Inferior parietal cortex (tissue), 1 donor: ENCODE results near the gene RAC2.

Source experiments
- DNase-seq: peaks from one replicate; pipeline ENCODE4 v3.0.0-alpha.2; 2016; ENCODE audit errors: extremely low spot score

Gene RAC2

DNA sequence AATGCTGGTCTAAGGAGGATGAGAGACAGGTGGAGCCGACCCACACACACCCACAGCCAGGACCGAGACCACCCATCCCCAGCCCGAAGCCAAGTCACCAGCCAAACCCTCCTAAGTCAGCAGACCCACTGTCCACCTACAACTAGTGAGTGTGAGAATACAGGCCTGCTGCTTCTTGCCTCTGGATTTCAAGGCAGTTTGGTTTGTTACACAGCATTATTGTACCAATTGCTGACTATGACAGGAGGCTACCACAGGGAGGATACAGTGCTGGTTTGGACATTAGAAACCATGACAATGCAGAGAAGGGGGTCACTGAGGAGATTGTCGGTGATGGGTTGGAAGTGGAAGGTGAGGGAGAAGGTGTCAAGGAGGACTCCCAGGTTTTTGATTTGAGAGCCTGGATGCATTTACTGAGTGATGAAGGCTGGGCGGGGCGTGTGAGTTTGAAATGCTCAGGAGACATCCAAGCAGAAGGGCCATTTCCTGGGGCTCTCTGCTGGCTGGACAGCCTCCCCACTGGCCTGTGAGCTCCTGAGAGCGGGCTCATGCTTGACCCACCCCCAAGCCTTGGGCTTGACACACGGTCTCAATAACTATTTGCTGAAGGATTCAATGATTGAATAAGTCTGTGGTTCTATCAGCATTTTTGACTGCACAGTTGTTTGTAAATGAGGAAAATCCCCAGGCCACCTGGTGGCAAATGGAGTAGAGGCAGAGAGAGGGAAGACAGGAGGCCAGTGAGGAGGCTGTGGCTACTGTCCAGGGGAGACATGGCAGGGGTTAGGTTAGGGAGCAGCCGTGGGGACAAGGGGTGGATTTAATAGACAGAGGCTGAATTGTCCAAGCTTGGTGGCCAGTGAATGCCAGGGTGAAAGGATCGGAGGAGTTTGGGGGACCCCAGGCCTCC lies 22.4 kb downstream of the RAC2 start:
- DNase-seq: no peak

DNA sequence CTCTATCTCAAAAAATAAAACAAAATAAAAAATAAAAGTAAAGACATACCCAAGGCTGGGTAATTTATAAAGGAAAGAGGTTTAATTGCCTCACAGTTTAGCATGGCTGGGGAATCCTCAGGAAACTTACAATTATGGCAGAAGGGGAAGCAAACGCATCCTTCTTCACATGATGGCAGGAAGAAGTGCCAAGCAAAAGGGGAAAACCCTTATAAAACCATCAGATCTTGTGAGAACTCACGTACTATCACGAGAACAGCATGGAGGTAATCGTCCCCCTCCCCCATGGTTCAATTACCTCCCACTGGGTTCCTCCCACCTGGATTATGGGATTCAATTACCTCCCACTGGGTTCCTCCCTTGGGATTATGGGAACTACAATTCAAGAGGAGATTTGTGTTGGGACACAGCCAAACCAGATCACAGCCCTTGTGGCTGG lies 23.5 kb downstream of the RAC2 start:
- no peak for DNase-seq

DNA sequence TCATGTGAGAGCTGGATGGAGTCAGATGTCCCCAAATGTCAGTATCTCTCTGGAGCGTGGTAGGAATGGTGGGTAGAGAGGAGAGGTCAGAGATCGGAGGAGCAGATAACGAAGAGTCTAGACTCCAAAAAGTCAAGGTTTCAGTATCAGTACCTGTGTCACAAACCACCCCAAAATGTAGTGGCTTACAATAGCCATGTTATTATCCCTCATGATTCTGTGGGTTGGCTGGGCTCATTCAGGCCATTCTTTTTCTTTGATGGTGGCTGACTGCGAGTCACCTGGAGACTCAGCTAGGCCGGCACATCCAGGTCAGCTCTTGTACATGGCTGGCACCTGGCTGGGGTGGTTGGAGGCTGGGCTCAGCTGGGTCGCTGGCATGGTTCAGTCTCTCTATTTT lies 24.5 kb downstream of the RAC2 start:
- DNase-seq: no peak

DNA sequence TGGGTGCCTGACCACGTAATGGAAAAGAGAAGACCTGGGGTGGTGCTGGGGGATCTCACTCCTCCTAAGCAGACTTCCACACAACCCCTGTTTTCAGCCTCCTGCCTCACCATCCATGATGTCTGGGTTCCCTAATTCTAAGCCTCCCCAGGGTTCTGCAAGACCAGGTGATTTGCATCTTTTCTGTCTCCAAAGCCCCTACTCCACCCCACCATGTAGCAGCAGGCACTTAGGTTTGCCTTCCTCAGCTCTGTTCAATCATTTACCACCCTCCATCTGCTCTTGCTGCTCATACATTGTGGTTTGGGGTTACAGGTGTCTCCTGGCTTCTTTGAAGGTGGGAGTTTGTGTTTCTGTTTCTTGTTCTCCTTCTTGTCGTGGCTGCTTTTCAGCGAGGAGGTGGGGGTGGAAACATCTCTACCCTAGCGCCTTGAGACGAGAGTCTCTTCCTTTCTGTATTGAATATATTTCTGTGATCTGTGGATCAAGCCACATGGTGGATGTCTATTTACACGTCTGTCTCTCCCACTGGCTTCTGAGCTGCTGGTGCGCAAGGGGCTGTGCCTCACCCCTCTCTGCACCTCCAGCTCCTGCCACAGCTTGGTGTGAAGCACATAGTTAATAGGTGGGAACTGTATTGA lies 25.2 kb downstream of the RAC2 start:
- DNase-seq: no peak

DNA sequence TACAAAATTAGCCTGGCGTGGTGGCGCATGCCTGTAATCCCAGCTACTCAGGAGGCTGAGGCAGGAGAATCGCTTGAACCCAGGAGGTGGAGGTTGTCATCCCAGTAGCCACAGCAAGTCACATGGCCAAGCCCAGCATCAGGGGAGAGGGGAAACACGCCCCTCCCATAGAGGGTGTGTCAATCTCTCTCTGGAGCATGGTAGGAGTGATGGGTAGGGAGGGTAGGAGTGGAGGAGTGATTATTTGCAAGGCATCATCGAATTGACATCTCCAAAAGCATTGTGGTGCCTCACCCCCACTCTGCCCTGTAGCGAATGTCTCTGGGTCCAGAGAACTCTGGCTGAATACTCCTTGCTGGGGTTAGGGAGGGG lies 25.7 kb downstream of the RAC2 start:
- DNase-seq: no peak

DNA sequence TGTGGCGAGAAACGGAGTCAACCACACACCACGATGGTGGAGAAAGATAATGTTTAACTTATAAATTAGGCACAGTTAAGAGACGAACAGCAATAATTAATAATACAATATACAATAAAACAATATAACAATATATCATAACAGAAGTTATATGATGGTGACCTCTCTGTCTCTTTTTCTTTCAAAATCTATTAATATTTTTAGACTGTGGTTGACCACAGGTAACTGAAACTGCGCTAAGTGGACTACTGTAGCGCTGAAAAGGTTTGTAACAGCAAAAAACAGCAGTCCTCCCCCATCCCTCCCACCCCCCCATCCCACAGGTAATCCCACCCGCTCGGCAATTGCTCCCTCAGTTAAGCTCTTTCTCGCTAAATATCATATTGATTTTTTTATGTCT lies 28.2 kb downstream of the RAC2 start:
- DNase-seq: no peak

DNA sequence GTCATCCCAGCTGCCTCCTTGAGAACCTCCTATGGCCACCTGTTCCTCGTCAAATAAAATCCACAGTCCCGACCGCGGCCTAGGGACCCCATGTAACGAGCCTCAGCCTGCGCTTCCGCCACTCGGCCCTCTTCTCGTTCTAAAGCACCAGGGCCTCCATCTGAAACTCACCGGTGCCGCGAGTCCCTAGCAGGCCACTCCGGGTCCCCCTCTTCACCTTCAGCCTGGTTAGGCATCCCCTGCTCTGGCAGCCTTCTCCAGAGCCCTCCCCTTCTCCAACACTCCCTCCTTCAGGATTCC lies 29.4 kb downstream of the RAC2 start:
- no peak for DNase-seq

DNA sequence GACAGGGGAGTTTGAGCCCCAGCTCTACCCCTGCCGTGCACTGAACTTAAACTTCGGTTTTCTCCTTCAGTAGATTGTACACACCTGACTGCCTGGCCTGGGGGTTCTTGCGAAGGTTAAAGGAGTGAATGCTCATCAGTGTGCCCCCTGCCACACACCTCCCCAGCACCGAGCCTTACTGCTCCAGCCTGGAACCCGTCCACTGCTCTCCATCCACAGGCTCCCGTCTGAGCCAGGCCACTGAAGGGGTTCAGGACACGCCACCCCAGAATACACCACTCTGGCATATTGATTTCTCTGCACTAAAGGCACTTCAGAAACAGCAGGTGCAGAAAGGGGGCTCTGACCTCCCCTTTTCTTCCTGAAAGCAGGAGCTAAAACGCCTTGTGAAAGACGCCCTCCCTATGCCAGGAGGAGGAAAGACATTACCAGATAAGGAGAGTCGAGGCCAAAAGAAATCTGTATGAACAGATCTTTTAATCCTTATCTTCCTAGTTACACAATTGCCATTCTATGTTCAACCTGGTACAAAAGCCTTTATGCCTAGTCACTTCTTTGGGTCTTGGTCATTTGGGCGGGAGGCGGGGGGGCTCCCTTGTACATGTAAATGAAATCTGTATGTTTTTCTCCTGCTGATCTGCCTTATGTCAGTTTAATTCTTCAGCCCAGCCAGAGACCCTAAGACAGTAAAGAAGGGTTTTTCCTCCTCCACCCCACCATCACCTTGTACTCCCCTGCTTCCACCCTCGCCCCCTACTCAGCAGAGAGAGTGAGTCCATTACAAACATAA lies 29.9 kb downstream of the RAC2 start:
- DNase-seq: no peak

DNA sequence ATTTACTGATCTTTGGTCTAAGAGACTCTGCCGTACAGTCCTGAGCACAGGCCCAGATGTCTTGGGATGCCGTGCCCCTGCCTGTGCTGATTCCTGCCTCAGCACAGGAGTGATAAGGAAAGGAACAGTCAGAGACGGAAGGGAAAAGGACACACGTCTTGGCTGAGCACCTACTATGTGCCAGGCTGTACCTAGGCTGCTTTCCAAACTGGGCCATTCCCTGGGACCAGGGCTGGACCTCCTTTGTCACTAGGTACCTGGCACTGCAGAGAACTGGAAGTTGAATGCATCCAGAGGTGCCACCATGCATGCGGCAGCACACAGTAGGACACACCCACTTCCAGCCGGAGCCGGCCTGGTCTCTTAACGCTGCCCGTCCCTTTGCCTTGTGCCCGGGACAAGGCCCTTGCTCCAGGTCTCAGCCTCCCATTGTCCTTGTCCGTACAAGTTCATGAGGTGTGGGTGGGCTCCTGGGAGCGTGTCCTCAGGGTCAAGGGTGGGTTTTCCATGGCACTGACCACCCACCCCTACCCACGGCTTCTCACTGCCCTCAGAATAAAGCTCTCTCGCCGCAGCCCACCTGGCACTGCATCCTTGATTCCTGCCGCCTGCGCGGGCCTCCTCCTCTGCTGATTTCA lies 30.7 kb downstream of the RAC2 start:
- DNase-seq: no peak

DNA sequence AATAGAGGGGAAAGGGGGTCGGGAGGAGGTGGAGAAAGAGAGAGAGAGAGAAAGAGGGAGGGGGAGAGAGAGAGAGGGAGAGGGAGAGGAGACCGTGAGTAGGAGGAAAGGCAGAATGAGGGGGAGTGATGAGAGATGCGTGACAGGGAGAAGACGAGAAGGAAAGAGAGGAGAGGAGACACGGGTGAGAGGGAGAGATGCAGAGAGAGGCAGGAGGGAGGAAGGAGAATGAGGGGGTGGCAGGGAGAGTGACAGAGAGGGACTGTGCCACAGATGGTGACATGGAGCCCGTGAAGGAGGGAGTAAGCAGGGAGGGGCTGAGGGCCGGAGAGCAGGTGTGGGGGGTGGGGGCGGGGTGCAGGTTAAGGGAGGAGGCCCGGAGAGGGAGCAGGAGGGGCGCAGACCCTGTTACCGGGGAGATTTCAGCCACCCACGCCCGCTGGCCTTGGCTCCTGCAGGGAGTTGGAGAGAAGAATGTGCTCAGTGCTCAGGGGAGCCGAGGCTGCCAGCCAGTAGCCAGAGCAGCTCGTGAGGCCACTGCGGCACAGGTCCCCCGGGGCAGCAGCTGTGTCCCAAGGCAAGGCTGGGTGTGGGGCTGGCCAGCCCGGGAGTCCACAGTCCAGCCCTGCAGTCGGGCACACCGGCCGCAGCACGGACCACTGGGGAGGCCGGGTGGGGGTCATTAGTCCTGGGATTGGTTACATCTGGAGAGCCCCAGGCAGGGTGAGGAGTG lies 31.7 kb downstream of the RAC2 start, which contains the start of gene SSTR3:
Gene SSTR3, minus strand, starts transcription at position 304 of the 733 bp plus-strand sequence. CDS start 4,674 bp downstream, outside the sequence.
- no peak for DNase-seq

DNA sequence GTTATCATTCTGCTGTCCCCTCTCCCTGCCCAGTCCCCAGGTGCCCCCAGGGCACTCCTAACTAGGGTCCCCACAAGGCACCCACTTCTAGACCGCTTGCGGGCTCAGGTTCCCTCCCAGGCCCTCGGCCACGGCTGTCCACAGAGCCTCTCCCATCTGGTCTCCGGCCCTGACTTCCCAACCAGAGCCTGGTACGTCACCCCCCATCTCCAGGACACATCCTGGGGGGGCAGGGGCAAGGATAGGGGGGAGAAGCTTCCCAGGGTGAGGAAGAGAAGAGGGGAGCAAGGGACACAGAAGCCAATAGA lies 32.2 kb downstream of the RAC2 start:
- no peak for DNase-seq

DNA sequence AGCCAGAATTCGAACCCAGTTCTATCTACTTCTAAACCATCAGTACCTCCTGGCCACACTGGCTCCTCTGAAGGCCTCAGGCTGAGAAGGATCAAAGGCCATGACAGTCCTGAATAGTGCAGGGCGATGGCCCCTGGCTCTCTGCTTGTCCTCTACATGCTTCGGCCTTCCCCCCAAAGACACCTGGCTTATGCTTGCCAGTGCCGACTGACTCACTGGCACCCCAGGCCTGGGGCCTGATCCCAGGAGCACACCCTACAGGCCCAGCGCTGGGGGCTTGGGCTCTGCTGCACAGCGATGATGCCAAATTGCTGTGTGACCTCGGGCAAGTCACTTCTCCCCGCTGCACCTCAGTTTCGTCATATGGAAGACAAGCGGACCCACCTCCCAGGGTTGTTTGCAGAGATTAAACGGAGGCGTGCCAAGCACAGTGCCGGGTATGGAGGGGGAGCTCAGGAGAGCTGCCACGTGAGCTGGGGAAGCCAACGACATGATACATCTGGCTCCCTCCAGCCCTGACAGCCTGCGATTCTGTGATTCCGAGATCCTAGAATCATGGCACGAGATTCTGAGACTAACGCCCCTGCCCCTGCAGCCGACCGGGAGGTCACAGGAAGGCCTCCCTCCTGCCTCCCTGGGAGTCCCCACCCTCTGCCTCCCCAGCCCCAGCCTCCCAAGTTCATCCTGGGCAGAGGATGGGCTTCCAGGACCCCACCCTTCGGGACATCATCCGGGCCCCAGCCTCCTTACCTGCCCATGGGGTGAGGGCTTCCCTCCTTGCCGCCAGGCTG lies 32.8 kb downstream of the RAC2 start:
- no peak for DNase-seq

DNA sequence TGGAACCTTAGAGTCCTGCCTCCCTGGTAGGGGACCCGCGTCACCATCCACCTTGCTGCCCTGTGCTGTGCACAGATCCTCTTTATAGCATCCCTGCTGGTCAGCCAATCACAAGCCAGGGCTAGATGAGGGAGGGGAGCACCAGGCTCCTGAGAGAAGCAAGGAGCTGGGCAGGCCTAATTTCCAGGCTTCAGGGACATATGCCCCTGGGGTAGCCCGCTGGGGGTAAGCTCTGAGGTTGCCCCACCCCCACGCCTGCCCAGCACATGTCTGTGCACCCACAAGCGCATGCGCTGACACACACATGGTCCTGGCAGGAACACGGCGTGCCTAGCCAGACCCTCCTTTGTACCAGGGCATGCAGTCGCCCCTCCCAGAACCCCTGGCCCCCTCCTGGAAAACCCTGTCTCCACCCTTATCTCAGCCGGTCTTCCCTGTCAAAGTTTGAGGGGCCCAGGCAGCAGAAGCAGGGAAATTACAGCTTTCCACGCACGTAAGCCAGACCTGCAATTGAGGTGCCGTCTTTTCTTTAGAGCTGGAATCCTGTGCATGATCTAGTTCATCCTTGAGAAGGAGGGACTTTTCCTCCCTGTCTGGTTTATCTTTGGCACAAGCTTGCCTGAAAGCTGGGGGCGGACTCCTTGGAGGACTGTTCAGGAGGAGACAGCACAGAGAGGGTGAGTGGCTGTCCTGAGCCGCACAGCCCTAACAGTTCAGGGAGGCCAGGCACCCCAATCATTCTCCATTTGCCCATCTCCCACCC lies 33.8 kb downstream of the RAC2 start:
- DNase-seq: no peak

DNA sequence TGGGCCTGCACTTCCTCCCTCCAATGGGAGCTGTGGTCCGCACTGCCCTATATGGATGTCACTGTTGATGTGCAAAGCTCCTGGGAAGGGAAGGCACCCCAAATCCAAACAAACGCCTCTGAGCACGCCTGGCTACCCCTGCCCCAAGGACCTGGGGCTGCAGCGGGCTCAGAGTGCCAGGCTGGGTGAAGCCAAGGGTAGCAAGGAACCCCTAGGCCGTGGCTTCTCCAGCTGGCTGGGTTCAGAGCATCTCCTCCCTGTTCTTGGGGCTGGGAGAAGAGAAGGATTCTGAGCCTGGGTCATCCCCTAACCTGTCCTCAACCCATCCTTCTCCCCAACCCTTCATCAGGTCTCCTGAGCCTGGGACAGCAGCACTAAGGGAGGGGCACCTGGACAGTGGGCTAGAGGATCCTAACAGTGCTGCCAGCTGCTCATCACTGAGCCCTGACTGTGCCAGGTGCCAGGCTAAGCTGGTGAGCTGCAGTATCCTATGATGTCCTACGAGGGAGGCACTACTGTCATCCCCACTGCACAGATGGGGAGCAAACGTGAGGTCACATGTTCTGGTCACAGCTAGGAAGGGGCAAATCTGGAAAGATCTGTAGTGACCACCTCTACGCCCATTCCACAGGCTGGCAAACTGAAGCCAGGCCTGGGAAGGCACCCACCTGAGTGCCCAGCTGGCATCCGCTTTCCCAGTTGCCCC lies 34.8 kb downstream of the RAC2 start:
- no peak for DNase-seq

DNA sequence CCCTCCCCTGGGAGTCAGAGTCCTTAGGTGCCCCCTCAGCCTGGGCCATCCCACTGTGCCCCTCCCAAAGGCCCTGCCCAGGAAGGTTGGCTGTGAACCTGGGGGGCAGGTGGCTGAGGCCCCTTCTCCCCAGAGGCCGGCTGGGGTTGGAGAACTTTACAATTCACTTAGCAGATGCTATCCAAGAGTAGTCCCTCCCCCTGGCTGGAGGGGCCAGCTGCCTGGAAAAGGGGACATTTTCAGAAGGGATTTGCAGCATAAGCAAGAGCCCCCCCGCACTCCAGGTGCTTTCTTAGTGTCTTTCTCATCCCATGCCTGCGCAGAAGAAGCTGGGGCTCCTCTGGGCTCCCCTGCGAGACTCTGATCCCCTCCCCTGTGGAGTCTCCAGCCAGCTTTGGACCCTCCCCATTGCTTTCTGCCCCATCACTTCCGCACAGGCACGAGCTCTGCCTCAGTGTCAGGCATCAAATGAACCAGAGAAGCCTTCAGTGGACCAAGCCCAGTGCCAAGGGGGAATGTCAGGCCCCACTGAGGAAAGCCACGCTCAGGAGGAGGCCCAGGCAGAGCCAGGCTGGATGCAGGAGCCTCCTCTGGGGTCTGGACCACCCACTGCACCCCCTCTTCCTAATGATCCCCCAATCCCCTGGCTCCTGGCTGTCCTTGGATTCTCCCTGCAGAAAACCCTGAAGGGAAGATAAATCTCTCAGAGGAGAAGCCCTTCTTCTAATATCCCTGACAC lies 35.5 kb downstream of the RAC2 start:
- no peak for DNase-seq

DNA sequence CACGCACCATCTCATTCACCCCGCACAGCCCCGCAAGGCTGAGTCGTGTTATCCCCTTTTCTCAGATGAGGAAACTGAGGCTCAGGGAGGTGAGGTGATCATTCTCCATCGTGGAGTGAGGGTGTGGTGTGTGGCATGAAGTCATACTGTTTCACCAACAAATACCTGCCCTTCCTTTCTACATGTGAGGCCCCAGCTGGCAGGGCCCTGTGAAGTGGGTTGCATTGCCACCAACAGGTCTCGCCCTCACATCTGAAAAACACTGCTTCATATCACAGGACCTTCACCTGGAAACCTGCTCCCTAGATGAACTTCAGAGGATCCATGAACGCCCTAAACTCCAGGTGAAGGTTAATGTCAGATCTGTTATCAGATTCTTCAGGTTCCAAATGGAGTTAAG lies 36.1 kb downstream of the RAC2 start:
- no peak for DNase-seq

DNA sequence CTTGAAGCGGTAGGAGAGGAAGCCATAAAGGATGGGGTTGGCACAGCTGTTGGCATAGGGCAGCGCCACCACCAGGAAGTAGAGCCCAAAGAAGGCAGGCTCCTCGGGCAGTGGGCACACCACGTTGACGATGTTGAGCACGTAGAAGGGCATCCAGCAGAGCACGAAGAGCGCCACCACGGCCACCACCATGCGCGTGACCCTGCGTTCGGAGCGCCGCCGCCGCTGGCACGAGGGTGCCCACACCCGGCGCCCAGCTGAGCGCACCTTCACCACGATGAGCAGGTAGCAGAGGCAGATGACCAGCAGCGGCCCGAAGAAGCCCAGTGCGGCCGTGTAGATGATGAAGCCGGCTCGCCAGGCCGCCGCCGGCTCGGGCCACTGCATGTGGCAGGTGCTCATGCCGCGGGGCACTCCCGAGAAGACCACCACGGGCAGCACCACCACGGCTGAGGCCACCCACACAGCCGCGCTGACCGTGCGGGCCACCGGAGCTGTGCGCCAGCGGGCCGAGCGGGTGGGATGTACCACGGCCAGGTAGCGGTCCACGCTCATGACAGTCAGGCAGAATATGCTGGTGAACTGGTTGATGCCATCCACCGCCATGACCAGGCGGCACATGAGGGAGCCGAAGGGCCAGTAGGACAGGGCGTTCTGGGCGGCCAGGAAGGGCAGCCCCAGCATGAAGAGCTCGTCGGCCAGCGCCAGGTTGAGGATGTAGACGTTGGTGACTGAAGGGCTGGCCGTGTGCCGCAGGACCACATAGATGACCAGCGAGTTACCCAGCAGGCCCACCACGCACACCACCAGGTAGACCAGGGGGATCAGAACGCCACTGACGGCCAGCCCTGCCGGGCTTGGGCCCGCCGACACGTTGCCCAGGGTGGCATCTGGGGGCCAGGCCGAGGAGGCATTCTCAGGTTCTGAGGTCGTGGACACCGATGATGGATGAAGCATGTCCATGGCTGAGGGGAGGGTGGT lies 36.9 kb downstream of the RAC2 start:
- DNase-seq: no peak
